Transverse colon (tissue), 4 donors: ENCODE measurements around the gene FAM83D. TPM values are rescaled to one million over a fixed set of nuclear protein-coding genes. Genes with fewer than 3 reads are reported as not detected.

Source experiments
- DNase-seq: peaks from one replicate; pipeline ENCODE4 v3.0.0-alpha.2; 2019
- H3K27ac ChIP-seq, 4 donors: fragments of 200-600 bp; sonication (generic); 2 replicates each; pipeline ENCODE4 v1.5.1; 2016 to 2018; ENCODE audit warnings: inconsistent platforms in 4 of 4
- H3K27me3 ChIP-seq: fragments of 200-600 bp; sonication (generic); 2 replicates; pipeline ENCODE4 v1.5.1; 2017; ENCODE audit warnings: inconsistent platforms
- H3K36me3 ChIP-seq, 4 donors: fragments of 200-600 bp; sonication (generic); 2 replicates each; pipeline ENCODE4 v1.5.1; 2017 to 2019; ENCODE audit warnings: inconsistent platforms in 4 of 4
- H3K4me1 ChIP-seq, 4 donors: fragments of 200-600 bp; sonication (generic); 2 replicates each; pipeline ENCODE4 v1.5.1; 2017 to 2020; ENCODE audit warnings: inconsistent platforms in 4 of 4
- H3K4me3 ChIP-seq, 4 donors: fragments of 200-600 bp; sonication (generic); 1 replicate in 1 of 4; 2 replicates in 3 of 4; pipeline versions ENCODE4 v1.5.1 to v1.6.1; 2017 to 2019; ENCODE audit warnings: inconsistent platforms in 4 of 4
- H3K9me3 ChIP-seq, 2 donors: fragments of 200-600 bp; sonication (generic); 2 replicates each; pipeline ENCODE4 v1.5.1; 2017 to 2019; ENCODE audit warnings: inconsistent platforms in 2 of 2
- EP300 ChIP-seq: sonication (generic); formaldehyde crosslinking; IDR thresholded peaks from one replicate; pipeline ENCODE4 v1.6.1; 2017; ENCODE audit warnings: antibody characterized with exemption, low read depth
- POLR2A ChIP-seq: fragments of 450-650 bp; IDR thresholded peaks from one replicate; pipeline ENCODE4 v1.6.1; 2016; ENCODE audit warnings: antibody characterized with exemption, mild to moderate bottlenecking, moderate library complexity
- POLR2AphosphoS5 ChIP-seq, 3 donors: sonication (generic); formaldehyde crosslinking; IDR thresholded peaks; one replicate each; pipeline ENCODE4 v1.6.1; 2016; ENCODE audit warnings: antibody characterized with exemption in 3 of 3
- WGBS, 2 donors: methylation state at CpG; one replicate each; pipeline ENCODE4 v1.1.5; 2018; ENCODE audit warnings: low coverage in 1 of 2; 5-methylcytosine and 5-hydroxymethylcytosine counted together
- in situ Hi-C, 4 donors: fragments of 200-750 bp; cut with MboI; loops; one replicate each; pipeline versions ENCODE4 v1.15.0 to v1.15.1; 2017; ENCODE audit warnings: low sequenced_read_pairs in 3 of 4, low pct_ligation_motif_present in 1 of 4, low pct_unique_long_range_greater_than_20kb in 1 of 4
- intact Hi-C: fragments of 100-400 bp; cut with DNase I; formaldehyde crosslinking; loops from one replicate; pipeline ENCODE4 v1.15.1; 2023; ENCODE audit warnings: low total_unique reads
- total RNA-seq, 4 donors: library from RNA; depleted of rRNA; stranded (reverse); fragments of >200 nt; gene quantifications; one replicate each; pipeline ENCODE4 v1.1.0, GENCODE V29; 2016
- TF ChIP-seq, protein P1 (sequence below), 5 experiments: fragments of 200-600 bp in 3 of 5; fragments of 450-650 bp in 2 of 5; sonication (generic) in 3 of 5; IDR thresholded peaks; 1 replicate in 2 of 5; 2 replicates in 3 of 5; pipeline ENCODE4 v1.5.1; 2016 to 2017; ENCODE audit warnings: antibody characterized with exemption in 5 of 5, inconsistent platforms in 3 of 5, mild to moderate bottlenecking in 2 of 5, moderate library complexity in 1 of 5

FAM83D gene
- total RNA-seq, 4 donors from 2014 or later = 7.2 to 42.3 (median 19.6) TPM

GRCh38 chr20:38920411-38920810 lies 5.8 kb upstream of the FAM83D start:
- H3K27ac ChIP-seq = no peak overlapping the region
- H3K9me3 ChIP-seq = no peaks in the 10 kb centered on the region
- no peaks in the 10 kb centered on the region for H3K36me3 ChIP-seq
- DNase-seq = no peak
- H3K4me1 ChIP-seq = no peaks in the 10 kb centered on the region
- no peak overlapping the region for H3K4me3 ChIP-seq
- intact Hi-C loops (no loop called here), in situ Hi-C loops (loop anchor here in 3 of 4 donors (10.0 to 25.0 kb wide), 3 partner anchors 117 to 283 kb away; no protein-coding TSS in a partner anchor)
- no peaks in the 10 kb centered on the region for H3K27me3 ChIP-seq
- 70% methylated on average over 3 of the region's 3 CpGs; no CpG with 5 or more reads in 1 of the 2 donors for WGBS, 2 donors
- TF ChIP-seq POLR2AphosphoS5 (IDR thresholded peaks at IDR 0.05) (no peak), POLR2A (no peak), EP300 (no peak)
- TF ChIP-seq, protein P1, sequence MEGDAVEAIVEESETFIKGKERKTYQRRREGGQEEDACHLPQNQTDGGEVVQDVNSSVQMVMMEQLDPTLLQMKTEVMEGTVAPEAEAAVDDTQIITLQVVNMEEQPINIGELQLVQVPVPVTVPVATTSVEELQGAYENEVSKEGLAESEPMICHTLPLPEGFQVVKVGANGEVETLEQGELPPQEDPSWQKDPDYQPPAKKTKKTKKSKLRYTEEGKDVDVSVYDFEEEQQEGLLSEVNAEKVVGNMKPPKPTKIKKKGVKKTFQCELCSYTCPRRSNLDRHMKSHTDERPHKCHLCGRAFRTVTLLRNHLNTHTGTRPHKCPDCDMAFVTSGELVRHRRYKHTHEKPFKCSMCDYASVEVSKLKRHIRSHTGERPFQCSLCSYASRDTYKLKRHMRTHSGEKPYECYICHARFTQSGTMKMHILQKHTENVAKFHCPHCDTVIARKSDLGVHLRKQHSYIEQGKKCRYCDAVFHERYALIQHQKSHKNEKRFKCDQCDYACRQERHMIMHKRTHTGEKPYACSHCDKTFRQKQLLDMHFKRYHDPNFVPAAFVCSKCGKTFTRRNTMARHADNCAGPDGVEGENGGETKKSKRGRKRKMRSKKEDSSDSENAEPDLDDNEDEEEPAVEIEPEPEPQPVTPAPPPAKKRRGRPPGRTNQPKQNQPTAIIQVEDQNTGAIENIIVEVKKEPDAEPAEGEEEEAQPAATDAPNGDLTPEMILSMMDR (IDR thresholded peaks at IDR 0.05) = no peak

- WGBS, 2 donors = 76 to 83% methylated on average over 3 to 9 of the region's 9 CpGs
- DNase-seq = no peak
- no peak overlapping the region for H3K4me3 ChIP-seq
- H3K4me1 ChIP-seq = no peaks in the 10 kb centered on the region
- H3K27ac ChIP-seq = no peak overlapping the region
- intact Hi-C loops = no loop called here
- no peaks in the 10 kb centered on the region for H3K27me3 ChIP-seq
- in situ Hi-C loops = loop anchor here in 3 of 4 donors (10.0 to 25.0 kb wide), 3 partner anchors 116 to 284 kb away; no protein-coding TSS in a partner anchor
- no peaks in the 10 kb centered on the region for H3K36me3 ChIP-seq
- no peaks in the 10 kb centered on the region for H3K9me3 ChIP-seq
- TF ChIP-seq POLR2A (no peak), EP300 (no peak), POLR2AphosphoS5 (IDR thresholded peaks at IDR 0.05) (no peak)
- TF ChIP-seq, protein P1 (IDR thresholded peaks at IDR 0.05) = no peak
Observed at GRCh38 chr20:38920851-38921250, 5.4 kb upstream of the FAM83D start.

- Histone ChIP-seq H3K27ac (no peak overlapping the region), H3K4me1 (peaks cover 0 to 21% (median 4%) of the 10 kb centered on the region in 4 donors), H3K4me3 (no peak overlapping the region), H3K36me3 (no peaks in the 10 kb centered on the region), H3K9me3 (no peaks in the 10 kb centered on the region), H3K27me3 (no peaks in the 10 kb centered on the region)
- no peak for TF ChIP-seq EP300
- TF ChIP-seq, protein P1 (IDR thresholded peaks at IDR 0.05) = no peak
- no peak for TF ChIP-seq POLR2A
- no peak for TF ChIP-seq POLR2AphosphoS5 (IDR thresholded peaks at IDR 0.05)
- DNase-seq = no peak
- intact Hi-C loops (loop anchor here (5.0 kb wide), 1 partner anchor 118 kb away; no protein-coding TSS in a partner anchor), in situ Hi-C loops (loop anchor here in 3 of 4 donors (10.0 to 25.0 kb wide), 3 partner anchors 113 to 287 kb away; no protein-coding TSS in a partner anchor)
- 88 to 98% methylated on average over 1 to 2 of the region's 2 CpGs for WGBS, 2 donors
Observed at GRCh38 chr20:38924718-38925117, 1.5 kb upstream of the FAM83D start.

- peaks cover 0 to 24% (median 4%) of the 10 kb centered on the region in 4 donors for H3K4me1 ChIP-seq
- peak overlapping the region; percentile 55 to 77 (median 67) for H3K4me3 ChIP-seq
- H3K27me3 ChIP-seq = no peaks in the 10 kb centered on the region
- intact Hi-C loops = loop anchor here (5.0 kb wide), 1 partner anchor 115 kb away; no protein-coding TSS in a partner anchor
- TF ChIP-seq POLR2AphosphoS5 (IDR thresholded peaks at IDR 0.05) = no peak
- no peak for TF ChIP-seq POLR2A
- TF ChIP-seq, protein P1 (IDR thresholded peaks at IDR 0.05) = no peak
- no peak for TF ChIP-seq EP300
- H3K36me3 ChIP-seq = no peaks in the 10 kb centered on the region
- H3K9me3 ChIP-seq = no peaks in the 10 kb centered on the region
- peak overlapping the region; percentile 62 to 86 (median 82) for H3K27ac ChIP-seq
- DNase-seq = no peak
- in situ Hi-C loops = loop anchor here in 2 of 4 donors (10.0 kb wide), 1 partner anchor 118 kb away; no protein-coding TSS in a partner anchor
- WGBS, 2 donors = 5 to 6% methylated on average over 4 to 27 of the region's 27 CpGs
Observed at GRCh38 chr20:38926934-38927616, 858 bp downstream of the FAM83D start.
